Measurements from ENCODE around the gene MANEA.

The MANEA gene

GRCh38 chr6:95601133-95601532 is 23.8 kb downstream of the MANEA start:
- H3K9ac ChIP-seq (ENCODE audit: low read length) = no peak overlapping the region
- H3K4me1 ChIP-seq (ENCODE audit: low read length) = peaks cover 35% of the 10 kb centered on the region
- TF ChIP-seq EZH2phosphoT487 (IDR thresholded peaks at IDR 0.05; ENCODE audit: low read length) (no peak), CTCF (IDR thresholded peaks at IDR 0.05; ENCODE audit: low read length) (no peak), EZH2 (optimal IDR thresholded peaks at IDR 0.05; ENCODE audit: low read depth, low read length) (no peak)
- peaks cover 44% of the 10 kb centered on the region for H3K79me2 ChIP-seq (ENCODE audit: low read length)
- peak overlapping the region; percentile 87; the same call in 1 of the 2 replicates for H3K4me2 ChIP-seq (ENCODE audit: low read depth, low read length)
- no peaks in the 10 kb centered on the region for H4K20me1 ChIP-seq (ENCODE audit: insufficient read depth, low read length)
- peaks cover 13% of the 10 kb centered on the region; the same call in 1 of the 2 replicates for H3K36me3 ChIP-seq (replicated peaks; ENCODE audit: insufficient read depth, low read length)
- peaks cover 31% of the 10 kb centered on the region for H3F3A ChIP-seq (ENCODE audit: insufficient read depth, low read length)
- H3K9me3 ChIP-seq (replicated peaks; ENCODE audit: insufficient read depth, low read length) = no peaks in the 10 kb centered on the region
- no peak overlapping the region for H3K4me3 ChIP-seq (ENCODE audit: low read length)
- H2AFZ ChIP-seq (ENCODE audit: low read length) = no peak overlapping the region
- H3K27ac ChIP-seq (ENCODE audit: low read length) = no peak overlapping the region
- H3K9me2 ChIP-seq (replicated peaks; ENCODE audit: insufficient read depth, low read length) = no peaks in the 10 kb centered on the region
- no peaks in the 10 kb centered on the region for H3K27me3 ChIP-seq (replicated peaks; ENCODE audit: insufficient read depth, low read length)
- DNase-seq = no peak

DNA sequence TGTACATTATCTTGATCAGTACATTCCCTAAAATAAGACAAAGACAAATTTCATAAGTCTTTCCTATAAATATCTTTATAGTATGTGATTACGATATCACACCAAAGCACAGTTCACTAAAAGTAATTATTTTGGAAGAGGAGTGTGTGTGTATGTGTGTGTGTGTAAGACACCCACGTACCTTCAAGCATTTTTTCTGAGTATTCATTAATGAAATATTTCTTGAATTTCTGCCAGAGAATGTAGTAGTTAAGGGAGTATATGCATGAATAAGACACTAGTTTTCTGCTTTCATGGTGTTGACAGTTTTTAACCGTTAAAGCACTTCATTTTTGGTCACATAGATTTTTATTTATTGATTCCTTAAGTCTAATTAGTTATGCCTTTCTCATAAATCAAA is 36.8 kb downstream of the MANEA start:
- H3K27ac ChIP-seq (ENCODE audit: low read length) = no peak overlapping the region
- no peak overlapping the region for H2AFZ ChIP-seq (ENCODE audit: low read length)
- no peaks in the 10 kb centered on the region for H3K4me1 ChIP-seq (ENCODE audit: low read length)
- H3K9ac ChIP-seq (ENCODE audit: low read length) = no peak overlapping the region
- H3K36me3 ChIP-seq (replicated peaks; ENCODE audit: insufficient read depth, low read length) = no peaks in the 10 kb centered on the region
- TF ChIP-seq EZH2 (optimal IDR thresholded peaks at IDR 0.05; ENCODE audit: low read depth, low read length) (no peak), CTCF (IDR thresholded peaks at IDR 0.05; ENCODE audit: low read length) (no peak), EZH2phosphoT487 (IDR thresholded peaks at IDR 0.05; ENCODE audit: low read length) (no peak)
- no peak overlapping the region for H3K4me3 ChIP-seq (ENCODE audit: low read length)
- H3K9me3 ChIP-seq (replicated peaks; ENCODE audit: insufficient read depth, low read length) = no peaks in the 10 kb centered on the region
- H3F3A ChIP-seq (ENCODE audit: insufficient read depth, low read length) = no peaks in the 10 kb centered on the region
- no peak overlapping the region for H3K4me2 ChIP-seq (ENCODE audit: low read depth, low read length)
- H4K20me1 ChIP-seq (ENCODE audit: insufficient read depth, low read length) = no peaks in the 10 kb centered on the region
- no peaks in the 10 kb centered on the region for H3K9me2 ChIP-seq (replicated peaks; ENCODE audit: insufficient read depth, low read length)
- H3K27me3 ChIP-seq (replicated peaks; ENCODE audit: insufficient read depth, low read length) = no peaks in the 10 kb centered on the region
- DNase-seq = no peak
- H3K79me2 ChIP-seq (ENCODE audit: low read length) = no peaks in the 10 kb centered on the region

DNA sequence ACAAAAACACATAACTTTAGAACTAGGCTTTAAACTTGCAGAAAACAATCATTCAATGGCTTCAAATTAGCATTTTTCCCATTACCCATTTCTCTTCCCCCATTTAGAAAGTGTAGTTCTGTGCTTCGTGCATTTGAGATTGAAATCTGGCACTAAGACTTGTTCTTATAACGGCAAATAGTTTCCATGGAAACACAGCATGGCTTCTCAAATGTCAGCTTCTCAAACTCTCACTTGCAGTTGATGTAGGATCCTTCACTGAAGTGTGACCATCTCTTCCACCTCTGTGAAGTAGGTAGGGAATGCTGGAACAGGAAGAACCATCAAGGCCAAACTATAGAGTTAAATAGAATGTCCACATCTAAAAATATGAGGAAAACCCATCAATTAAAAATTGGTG is 52.2 kb downstream of the MANEA start:
- no peak for TF ChIP-seq EZH2 (optimal IDR thresholded peaks at IDR 0.05; ENCODE audit: low read depth, low read length)
- no peak for TF ChIP-seq CTCF (IDR thresholded peaks at IDR 0.05; ENCODE audit: low read length)
- TF ChIP-seq EZH2phosphoT487 (IDR thresholded peaks at IDR 0.05; ENCODE audit: low read length) = no peak
- Histone ChIP-seq H3K27me3 (replicated peaks; ENCODE audit: insufficient read depth, low read length) (no peaks in the 10 kb centered on the region), H3K9ac (ENCODE audit: low read length) (no peak overlapping the region), H3K36me3 (replicated peaks; ENCODE audit: insufficient read depth, low read length) (no peaks in the 10 kb centered on the region), H3K4me2 (ENCODE audit: low read depth, low read length) (no peak overlapping the region), H3K9me3 (replicated peaks; ENCODE audit: insufficient read depth, low read length) (no peaks in the 10 kb centered on the region), H3K4me3 (ENCODE audit: low read length) (no peak overlapping the region), H3K4me1 (ENCODE audit: low read length) (no peaks in the 10 kb centered on the region), H2AFZ (ENCODE audit: low read length) (no peak overlapping the region), H4K20me1 (ENCODE audit: insufficient read depth, low read length) (no peaks in the 10 kb centered on the region), H3K79me2 (ENCODE audit: low read length) (no peaks in the 10 kb centered on the region), H3K9me2 (replicated peaks; ENCODE audit: insufficient read depth, low read length) (no peaks in the 10 kb centered on the region), H3K27ac (ENCODE audit: low read length) (no peak overlapping the region), H3F3A (ENCODE audit: insufficient read depth, low read length) (no peaks in the 10 kb centered on the region)
- no peak for DNase-seq
